ENCODE results near the gene INTS11.

DNA sequence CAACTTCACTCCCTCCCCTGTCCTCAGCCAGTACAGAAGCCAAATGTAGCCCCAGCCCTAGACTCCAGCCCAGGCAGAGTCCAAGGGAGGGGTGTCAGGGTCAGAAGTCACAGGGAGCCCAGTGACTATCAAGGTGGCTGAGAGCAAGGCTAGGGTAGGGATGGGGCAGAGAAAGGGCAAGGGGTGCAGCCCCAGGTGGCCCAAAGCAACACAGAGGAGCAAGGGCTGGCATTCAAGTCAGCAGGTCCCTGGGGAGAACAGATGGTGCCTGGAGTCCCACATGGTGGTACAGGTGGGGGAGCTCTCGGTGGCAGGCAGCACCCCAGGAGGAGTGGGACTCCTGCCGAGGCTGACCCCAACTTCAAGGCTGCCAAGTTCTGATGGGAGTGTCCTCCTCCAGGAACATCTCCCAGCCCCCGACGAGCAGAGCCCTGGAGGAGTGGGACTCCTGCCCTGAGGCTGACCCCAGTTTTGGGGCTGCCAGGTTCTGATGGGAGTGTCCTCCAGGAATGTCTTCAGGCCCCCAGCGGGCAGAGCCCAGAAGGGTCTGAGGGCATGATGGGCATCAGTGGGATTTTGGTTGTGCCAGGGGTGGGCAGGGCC, 28.4 kb upstream of the INTS11 start:
- TF ChIP-seq, protein P1, sequence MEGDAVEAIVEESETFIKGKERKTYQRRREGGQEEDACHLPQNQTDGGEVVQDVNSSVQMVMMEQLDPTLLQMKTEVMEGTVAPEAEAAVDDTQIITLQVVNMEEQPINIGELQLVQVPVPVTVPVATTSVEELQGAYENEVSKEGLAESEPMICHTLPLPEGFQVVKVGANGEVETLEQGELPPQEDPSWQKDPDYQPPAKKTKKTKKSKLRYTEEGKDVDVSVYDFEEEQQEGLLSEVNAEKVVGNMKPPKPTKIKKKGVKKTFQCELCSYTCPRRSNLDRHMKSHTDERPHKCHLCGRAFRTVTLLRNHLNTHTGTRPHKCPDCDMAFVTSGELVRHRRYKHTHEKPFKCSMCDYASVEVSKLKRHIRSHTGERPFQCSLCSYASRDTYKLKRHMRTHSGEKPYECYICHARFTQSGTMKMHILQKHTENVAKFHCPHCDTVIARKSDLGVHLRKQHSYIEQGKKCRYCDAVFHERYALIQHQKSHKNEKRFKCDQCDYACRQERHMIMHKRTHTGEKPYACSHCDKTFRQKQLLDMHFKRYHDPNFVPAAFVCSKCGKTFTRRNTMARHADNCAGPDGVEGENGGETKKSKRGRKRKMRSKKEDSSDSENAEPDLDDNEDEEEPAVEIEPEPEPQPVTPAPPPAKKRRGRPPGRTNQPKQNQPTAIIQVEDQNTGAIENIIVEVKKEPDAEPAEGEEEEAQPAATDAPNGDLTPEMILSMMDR (IDR thresholded peaks at IDR 0.05 in 8 of 11, conservative IDR thresholded peaks at IDR 0.05 in 3 of 11) = no peak
- TF ChIP-seq POLR2A (IDR thresholded peaks at IDR 0.05) (no peak), POLR2AphosphoS5 (IDR thresholded peaks at IDR 0.05) (no peak)
